Left lobe of liver (tissue), 2 donors: ENCODE measurements around the gene VRTN. TPM values are rescaled to one million over a fixed set of nuclear protein-coding genes. Genes with fewer than 3 reads are reported as not detected.

Source experiments
- ATAC-seq: fragments of 200-7000 bp; cut with Tn5 transposase; one replicate; pipeline ENCODE4 v1.9.1; 2020; ENCODE audit warnings: mild to moderate bottlenecking, moderate library complexity
- DNase-seq: peaks from one replicate; pipeline ENCODE4 v3.0.0-alpha.2; 2020; ENCODE audit warnings: low spot score
- total RNA-seq: library from RNA; stranded (reverse); gene quantifications from one replicate; pipeline ENCODE4 v1.2.1, GENCODE V29; 2021
- donor health status: DM: no; HTN: no; CAD: no; lungs with moderate emphysema.
- donor health status: DM: no; HTN: yes; CAD: no.

VRTN gene
- total RNA-seq, 1 donor from 2014 or later: 0.08 TPM

- no peak for DNase-seq
- ATAC-seq: no peak
Observed at GRCh38 chr14:74392616-74393570, 44.6 kb downstream of the VRTN start.

GRCh38 chr14:74394549-74394948 is 46.3 kb downstream of the VRTN start:
- no peak for DNase-seq

GRCh38 chr14:74395094-74395493 is 46.8 kb downstream of the VRTN start:
- ATAC-seq (no peak), DNase-seq (no peak)

More at GRCh38 chr14:74394549-74394948, 46.3 kb downstream of the VRTN start:
- ATAC-seq: no peak

- ATAC-seq: peak; percentile 22
- no peak for DNase-seq
Observed at GRCh38 chr14:74400031-74400685, 51.9 kb downstream of the VRTN start.

- ATAC-seq (no peak), DNase-seq (no peak)
Observed at GRCh38 chr14:74400919-74401503, 52.7 kb downstream of the VRTN start.

- DNase-seq: no peak
- ATAC-seq: peak; percentile 24
Observed at GRCh38 chr14:74401504-74402241, 53.4 kb downstream of the VRTN start.

GRCh38 chr14:74402401-74403251 is 54.4 kb downstream of the VRTN start:
- ATAC-seq (no peak), DNase-seq (no peak)

- ATAC-seq: no peak
- no peak for DNase-seq
Observed at GRCh38 chr14:74403619-74404417, 55.5 kb downstream of the VRTN start.

GRCh38 chr14:74404435-74404834 is 56.2 kb downstream of the VRTN start:
- no peak for ATAC-seq
- DNase-seq: no peak

- DNase-seq: no peak
- no peak for ATAC-seq
Observed at GRCh38 chr14:74405663-74406062, 57.4 kb downstream of the VRTN start.

GRCh38 chr14:74407021-74407800 is 58.9 kb downstream of the VRTN start:
- DNase-seq (no peak), ATAC-seq (no peak)

GRCh38 chr14:74407801-74408154 is 59.5 kb downstream of the VRTN start:
- ATAC-seq: no peak

GRCh38 chr14:74408870-74409269 is 60.6 kb downstream of the VRTN start:
- no peak for DNase-seq
- no peak for ATAC-seq

More at GRCh38 chr14:74407801-74408154, 59.5 kb downstream of the VRTN start:
- no peak for DNase-seq

GRCh38 chr14:74409441-74409840 is 61.2 kb downstream of the VRTN start:
- no peak for ATAC-seq
- DNase-seq: no peak
